Parathyroid adenoma (tissue), 2 donors: ENCODE results near the gene MYH1.

Experiments used
- H2AFZ ChIP-seq: fragments of 300-600 bp; sonication (generic); one replicate; pipeline ENCODE4 v1.7.0; 2017; ENCODE audit warnings: antibody characterized with exemption, mild to moderate bottlenecking
- H3K27ac ChIP-seq: fragments of 300-600 bp; sonication (generic); one replicate; pipeline ENCODE4 v1.7.0; 2017
- H3K27me3 ChIP-seq: fragments of 300-600 bp; sonication (generic); one replicate; pipeline ENCODE4 v1.7.0; 2017; ENCODE audit warnings: low read length; ENCODE audit not compliant: control insufficient read depth, insufficient read depth
- H3K36me3 ChIP-seq: fragments of 300-600 bp; sonication (generic); one replicate; pipeline ENCODE4 v1.7.0; 2017; ENCODE audit warnings: low read length; ENCODE audit not compliant: control insufficient read depth, insufficient read depth
- H3K4me1 ChIP-seq: fragments of 300-600 bp; sonication (generic); one replicate; pipeline ENCODE4 v1.7.0; 2017; ENCODE audit warnings: control low read depth
- H3K4me2 ChIP-seq: fragments of 300-600 bp; sonication (generic); one replicate; pipeline ENCODE4 v1.7.0; 2017; ENCODE audit warnings: low read length
- H3K4me3 ChIP-seq: fragments of 300-600 bp; sonication (generic); one replicate; pipeline ENCODE4 v1.7.0; 2017; ENCODE audit warnings: low read depth, low read length
- H3K79me2 ChIP-seq: fragments of 300-600 bp; sonication (generic); one replicate; pipeline ENCODE4 v1.7.0; 2017; ENCODE audit warnings: control low read depth
- H3K9ac ChIP-seq: fragments of 300-600 bp; sonication (generic); one replicate; pipeline ENCODE4 v1.7.0; 2017; ENCODE audit warnings: mild to moderate bottlenecking
- H3K9me3 ChIP-seq: fragments of 300-600 bp; sonication (generic); one replicate; pipeline ENCODE4 v1.7.0; 2017; ENCODE audit warnings: low read length; ENCODE audit not compliant: control insufficient read depth
- TF ChIP-seq, protein P1 (sequence below): fragments of 300-600 bp; sonication (generic); IDR thresholded peaks from one replicate; pipeline ENCODE4 v1.7.0; 2017; ENCODE audit warnings: antibody characterized with exemption, mild to moderate bottlenecking
- donor health status: primary hyperparathyroidism.

MYH1 gene

DNA sequence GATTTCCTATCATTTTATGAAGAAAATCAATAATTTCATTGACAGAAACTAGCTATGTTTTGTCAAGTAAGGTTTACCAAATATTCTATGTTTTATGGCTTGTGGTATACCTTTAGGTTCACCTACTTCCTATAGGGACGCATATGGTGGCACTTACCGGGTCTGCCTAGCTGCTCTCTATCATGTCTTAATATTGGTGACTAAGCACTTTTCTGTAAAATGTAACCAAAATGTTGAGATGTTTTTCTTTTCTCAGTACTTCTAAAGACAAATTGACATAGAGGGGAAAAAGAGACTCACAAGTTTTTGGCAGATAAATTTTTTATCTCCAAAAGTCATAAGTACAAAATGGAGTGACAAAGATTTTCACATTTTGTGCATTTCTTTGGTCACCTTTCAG lies 26.3 kb downstream of the MYH1 start:
- H3K79me2 ChIP-seq, result no peaks in the 10 kb centered on the region
- TF ChIP-seq, protein P1, sequence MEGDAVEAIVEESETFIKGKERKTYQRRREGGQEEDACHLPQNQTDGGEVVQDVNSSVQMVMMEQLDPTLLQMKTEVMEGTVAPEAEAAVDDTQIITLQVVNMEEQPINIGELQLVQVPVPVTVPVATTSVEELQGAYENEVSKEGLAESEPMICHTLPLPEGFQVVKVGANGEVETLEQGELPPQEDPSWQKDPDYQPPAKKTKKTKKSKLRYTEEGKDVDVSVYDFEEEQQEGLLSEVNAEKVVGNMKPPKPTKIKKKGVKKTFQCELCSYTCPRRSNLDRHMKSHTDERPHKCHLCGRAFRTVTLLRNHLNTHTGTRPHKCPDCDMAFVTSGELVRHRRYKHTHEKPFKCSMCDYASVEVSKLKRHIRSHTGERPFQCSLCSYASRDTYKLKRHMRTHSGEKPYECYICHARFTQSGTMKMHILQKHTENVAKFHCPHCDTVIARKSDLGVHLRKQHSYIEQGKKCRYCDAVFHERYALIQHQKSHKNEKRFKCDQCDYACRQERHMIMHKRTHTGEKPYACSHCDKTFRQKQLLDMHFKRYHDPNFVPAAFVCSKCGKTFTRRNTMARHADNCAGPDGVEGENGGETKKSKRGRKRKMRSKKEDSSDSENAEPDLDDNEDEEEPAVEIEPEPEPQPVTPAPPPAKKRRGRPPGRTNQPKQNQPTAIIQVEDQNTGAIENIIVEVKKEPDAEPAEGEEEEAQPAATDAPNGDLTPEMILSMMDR, result no peak
- no peaks in the 10 kb centered on the region for H3K4me1 ChIP-seq
- no peak overlapping the region for H3K27ac ChIP-seq
- H2AFZ ChIP-seq, result no peak overlapping the region
- no peaks in the 10 kb centered on the region for H3K27me3 ChIP-seq
- H3K36me3 ChIP-seq, result no peaks in the 10 kb centered on the region
- H3K9ac ChIP-seq, result no peak overlapping the region
- no peaks in the 10 kb centered on the region for H3K9me3 ChIP-seq
- H3K4me2 ChIP-seq, result no peak overlapping the region
- no peak overlapping the region for H3K4me3 ChIP-seq

DNA sequence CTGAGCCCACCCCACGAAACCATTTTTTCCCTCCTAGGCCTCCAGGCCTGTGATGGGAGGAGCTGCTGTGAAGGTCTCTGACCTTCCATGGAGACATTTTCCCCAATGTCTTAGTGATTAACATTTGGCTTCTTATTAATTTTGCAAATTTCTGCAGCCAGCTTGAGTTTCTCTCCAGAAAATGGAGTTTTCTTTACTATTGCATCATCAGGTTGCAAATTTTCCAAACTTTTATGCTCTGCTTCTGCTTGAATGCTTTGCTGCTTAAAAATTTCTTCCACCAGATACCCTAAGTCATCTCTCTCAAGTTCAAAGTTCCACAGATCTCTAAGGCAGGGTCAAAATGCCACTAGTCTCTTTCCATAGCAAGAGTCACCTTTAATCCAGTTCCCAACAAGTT lies 36.1 kb downstream of the MYH1 start:
- Histone ChIP-seq H3K4me1 (no peaks in the 10 kb centered on the region), H3K27me3 (no peaks in the 10 kb centered on the region), H3K27ac (no peak overlapping the region), H3K36me3 (no peaks in the 10 kb centered on the region), H3K9me3 (peaks cover 5% of the 10 kb centered on the region), H3K4me3 (no peak overlapping the region), H2AFZ (no peak overlapping the region), H3K9ac (no peak overlapping the region), H3K79me2 (no peaks in the 10 kb centered on the region), H3K4me2 (no peak overlapping the region)
- TF ChIP-seq, protein P1, result no peak

DNA sequence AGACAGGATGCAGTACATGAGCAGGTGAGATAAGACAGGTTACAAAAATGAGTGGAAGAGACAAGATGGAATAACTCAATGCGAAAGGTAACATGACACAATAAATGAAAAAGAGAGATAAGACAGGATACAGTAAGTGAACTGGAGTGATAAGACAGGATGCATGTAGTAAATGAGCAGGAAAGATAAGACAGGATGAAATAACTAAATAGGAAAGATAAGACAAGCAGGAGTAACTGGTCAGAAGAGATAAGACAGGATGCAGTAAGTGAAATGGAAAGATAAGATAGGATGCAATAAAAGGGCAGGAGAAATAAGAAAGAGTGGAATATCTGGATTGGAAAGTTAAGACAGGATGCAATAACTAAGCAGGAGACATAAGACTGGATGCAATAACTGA lies 40.6 kb downstream of the MYH1 start:
- H3K27ac ChIP-seq, result no peak overlapping the region
- H3K9ac ChIP-seq, result no peak overlapping the region
- no peaks in the 10 kb centered on the region for H3K79me2 ChIP-seq
- no peak overlapping the region for H3K4me2 ChIP-seq
- H3K36me3 ChIP-seq, result no peaks in the 10 kb centered on the region
- no peaks in the 10 kb centered on the region for H3K9me3 ChIP-seq
- TF ChIP-seq, protein P1, result no peak
- no peak overlapping the region for H3K4me3 ChIP-seq
- no peaks in the 10 kb centered on the region for H3K27me3 ChIP-seq
- H3K4me1 ChIP-seq, result no peaks in the 10 kb centered on the region
- no peak overlapping the region for H2AFZ ChIP-seq

DNA sequence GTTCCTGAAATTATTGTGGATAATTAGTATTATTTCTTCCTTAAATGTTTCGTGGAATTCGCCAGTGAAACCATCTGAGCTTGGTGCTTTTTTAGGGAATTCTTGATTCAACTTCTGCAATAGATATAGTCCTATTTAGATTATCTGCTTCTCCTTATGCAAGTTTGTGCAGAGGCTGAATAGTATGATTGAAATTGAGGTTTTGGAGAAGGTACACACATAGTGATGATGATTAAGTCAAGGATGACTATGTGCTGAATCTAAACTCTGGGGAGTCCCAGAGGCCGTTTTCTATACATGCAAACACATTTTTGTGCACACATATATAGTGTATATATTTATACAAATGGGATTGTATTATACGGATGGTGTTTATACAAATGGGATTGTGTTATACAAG lies 43.8 kb downstream of the MYH1 start:
- Histone ChIP-seq H3K4me3 (no peak overlapping the region), H3K36me3 (no peaks in the 10 kb centered on the region), H2AFZ (no peak overlapping the region), H3K27ac (no peak overlapping the region), H3K4me1 (no peaks in the 10 kb centered on the region), H3K27me3 (no peaks in the 10 kb centered on the region), H3K4me2 (no peak overlapping the region), H3K9ac (no peak overlapping the region), H3K79me2 (no peaks in the 10 kb centered on the region), H3K9me3 (no peaks in the 10 kb centered on the region)
- TF ChIP-seq, protein P1, result no peak

DNA sequence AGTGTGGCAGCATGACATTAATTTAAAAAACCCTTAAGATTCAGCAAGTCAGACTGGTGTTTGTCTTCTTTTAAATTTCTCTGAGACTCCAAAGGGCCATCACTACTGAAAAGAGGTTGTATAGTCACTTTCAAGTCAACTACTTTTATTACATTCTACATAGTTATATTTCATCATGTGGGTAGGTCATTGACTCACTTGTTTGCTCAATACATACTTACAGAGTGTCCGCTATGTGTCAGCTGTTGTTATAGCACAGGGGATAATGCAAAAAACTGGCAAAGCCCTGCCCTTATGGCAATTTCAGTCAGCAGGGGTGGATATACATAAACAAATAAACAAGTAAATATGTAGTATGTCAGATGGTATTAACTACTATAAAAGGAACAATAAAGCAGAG lies 46.5 kb downstream of the MYH1 start:
- Histone ChIP-seq H3K27me3 (no peaks in the 10 kb centered on the region), H2AFZ (no peak overlapping the region), H3K79me2 (no peaks in the 10 kb centered on the region), H3K4me2 (no peak overlapping the region), H3K9me3 (no peaks in the 10 kb centered on the region), H3K9ac (no peak overlapping the region), H3K27ac (no peak overlapping the region), H3K36me3 (no peaks in the 10 kb centered on the region), H3K4me3 (no peak overlapping the region), H3K4me1 (no peaks in the 10 kb centered on the region)
- TF ChIP-seq, protein P1, result no peak
